HG03565 (cell line): ENCODE results near the gene PRICKLE1.
A peak's percentile ranks its signal among the peaks of the same experiment; 100 is the strongest.

Experiments
- ATAC-seq: cut with Tn5 transposase; IDR thresholded peaks from one replicate; pipeline ENCODE4 v1.9.1; 2021; ENCODE audit warnings: mild to moderate bottlenecking, moderate library complexity; ENCODE audit not compliant: unreplicated experiment

The PRICKLE1 gene

GRCh38 chr12:42462486-42462885, 127.1 kb downstream of the PRICKLE1 start:
- no peak for ATAC-seq

GRCh38 chr12:42459336-42459847, 130.2 kb downstream of the PRICKLE1 start:
- ATAC-seq: no peak

GRCh38 chr12:42458575-42458974, 131.0 kb downstream of the PRICKLE1 start:
- no peak for ATAC-seq

DNA sequence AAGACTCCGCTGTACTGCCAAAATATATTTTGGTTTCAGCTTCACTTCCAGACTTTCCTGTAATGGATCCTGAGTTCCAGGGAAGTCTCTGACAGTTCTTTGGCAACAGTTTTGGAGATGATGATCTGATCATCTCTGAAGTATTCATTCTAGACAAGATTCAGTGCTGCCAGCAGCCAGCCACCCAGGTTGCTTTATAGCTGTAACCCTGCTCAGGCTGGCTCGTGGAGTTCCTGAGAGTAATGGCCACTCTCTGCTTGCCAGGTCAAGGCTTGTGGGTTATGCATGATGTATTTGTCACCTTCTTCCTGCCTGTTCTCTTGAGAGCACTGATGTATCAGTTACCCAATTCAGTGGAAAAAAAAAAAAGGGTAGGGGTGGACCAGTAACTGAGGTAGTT, 139.3 kb downstream of the PRICKLE1 start:
- no peak for ATAC-seq

DNA sequence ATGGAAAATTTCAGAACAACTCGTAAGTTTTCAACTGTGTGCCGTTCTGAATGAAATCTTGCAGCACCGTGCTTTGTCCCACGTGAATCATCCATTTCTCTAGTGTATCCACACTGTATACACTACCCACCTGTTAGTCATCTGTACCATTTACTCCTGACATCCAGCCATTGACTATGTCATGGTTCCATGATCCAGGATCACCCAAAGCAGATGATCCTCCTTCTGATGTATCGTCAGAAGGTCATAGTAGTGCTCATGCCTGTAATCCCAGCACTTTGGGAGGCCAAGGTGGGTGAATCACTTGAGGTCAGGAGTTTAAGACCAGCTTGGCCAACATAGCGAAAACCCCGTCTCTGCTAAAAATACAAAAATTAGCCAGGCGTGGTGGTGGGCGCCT, 140.7 kb downstream of the PRICKLE1 start:
- no peak for ATAC-seq

DNA sequence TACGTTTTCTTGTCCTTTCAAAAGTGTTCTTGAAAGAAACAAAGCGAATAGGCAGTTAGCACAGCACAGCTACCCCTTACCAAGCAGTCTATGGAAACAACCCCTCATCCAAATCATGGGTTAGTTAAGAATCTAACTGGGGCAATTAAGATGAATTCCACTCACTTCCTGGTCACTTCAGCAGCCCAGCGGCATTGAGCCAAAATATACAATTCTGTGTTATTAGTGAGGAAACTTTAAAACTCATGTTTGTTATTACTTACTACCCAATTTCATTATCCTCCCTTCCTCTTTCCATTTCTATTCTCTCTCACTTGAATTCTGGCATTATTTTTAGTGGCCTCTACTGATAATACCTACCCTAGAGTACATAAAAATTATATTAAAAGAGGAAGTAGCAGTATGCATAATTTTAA, 142.2 kb downstream of the PRICKLE1 start:
- no peak for ATAC-seq

- no peak for ATAC-seq
Measured at GRCh38 chr12:42446761-42447160, 142.8 kb downstream of the PRICKLE1 start.

DNA sequence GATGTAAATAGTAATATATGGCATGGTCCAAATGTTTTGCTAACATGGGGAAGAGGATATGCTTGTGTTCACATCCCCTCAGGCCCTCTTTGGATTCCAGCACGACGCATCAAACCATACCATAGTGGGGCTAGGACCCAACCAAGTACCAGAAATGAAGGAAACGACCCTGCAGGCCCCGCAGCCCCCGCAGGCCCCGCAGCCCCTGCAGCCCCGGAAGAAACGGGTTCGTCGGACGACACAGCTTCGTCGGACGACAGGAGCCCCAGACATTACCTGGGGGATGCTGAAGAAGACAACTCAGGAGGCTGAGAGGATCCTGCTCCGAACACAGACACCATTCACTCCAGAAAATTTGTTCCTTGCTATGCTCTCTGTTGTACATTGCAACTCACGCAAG, 143.7 kb downstream of the PRICKLE1 start:
- no peak for ATAC-seq

DNA sequence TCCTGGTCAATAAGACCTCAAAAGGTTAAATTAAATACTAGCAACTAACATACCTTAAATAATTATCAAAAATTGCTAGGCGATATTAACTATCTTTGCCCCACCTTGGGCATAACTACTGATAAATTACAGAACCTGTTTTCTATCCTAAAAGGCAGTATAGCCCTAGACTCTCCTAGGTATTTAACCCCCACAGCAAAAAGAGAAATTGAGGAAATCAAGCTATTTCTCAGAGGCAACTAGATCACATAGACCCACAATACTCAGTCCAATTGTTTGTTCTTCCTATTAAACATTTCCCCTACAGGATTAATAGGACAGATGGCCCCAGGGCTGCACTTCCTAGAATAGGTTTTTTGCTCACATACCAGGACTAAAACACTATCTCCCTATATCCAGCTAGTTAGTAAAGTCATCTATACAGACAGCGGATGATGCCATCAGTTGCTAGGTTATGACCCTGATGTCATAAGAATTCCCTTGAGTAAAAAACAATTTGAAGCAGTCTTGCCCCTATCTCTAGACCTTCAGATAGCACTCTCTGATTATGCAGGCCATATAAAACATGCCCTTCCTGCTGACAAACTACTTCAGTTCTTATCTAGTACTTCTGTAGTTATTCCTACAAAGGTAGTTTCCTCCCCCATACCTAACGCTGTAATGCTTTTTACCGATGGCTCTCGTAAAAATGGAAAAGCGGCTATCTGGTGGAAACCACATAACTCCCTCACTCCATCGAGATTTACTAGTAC, 145.2 kb downstream of the PRICKLE1 start:
- ATAC-seq: no peak

DNA sequence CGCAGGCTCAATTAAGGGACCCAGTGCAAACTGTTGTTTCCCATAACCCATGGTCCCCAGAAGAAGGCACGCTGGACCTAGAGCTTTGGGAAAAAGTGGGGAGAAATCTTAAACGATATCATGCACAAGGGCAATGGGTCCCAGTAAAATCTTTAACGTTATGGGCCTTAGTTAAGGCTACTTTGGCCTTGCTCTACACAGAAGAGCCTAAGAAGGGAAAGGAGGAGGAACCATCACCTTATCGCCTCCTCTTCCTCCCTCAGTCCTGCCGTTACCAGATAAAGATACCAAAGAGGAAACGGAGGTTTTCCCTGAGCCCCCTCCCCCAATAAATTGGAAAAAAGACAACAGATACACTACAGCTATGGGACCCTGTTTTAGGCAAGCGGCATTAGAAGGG, 146.7 kb downstream of the PRICKLE1 start:
- ATAC-seq: no peak

- no peak for ATAC-seq
Measured at GRCh38 chr12:42442311-42442759, 147.2 kb downstream of the PRICKLE1 start.

- ATAC-seq: no peak
Measured at GRCh38 chr12:42440608-42441007, 148.9 kb downstream of the PRICKLE1 start.

DNA sequence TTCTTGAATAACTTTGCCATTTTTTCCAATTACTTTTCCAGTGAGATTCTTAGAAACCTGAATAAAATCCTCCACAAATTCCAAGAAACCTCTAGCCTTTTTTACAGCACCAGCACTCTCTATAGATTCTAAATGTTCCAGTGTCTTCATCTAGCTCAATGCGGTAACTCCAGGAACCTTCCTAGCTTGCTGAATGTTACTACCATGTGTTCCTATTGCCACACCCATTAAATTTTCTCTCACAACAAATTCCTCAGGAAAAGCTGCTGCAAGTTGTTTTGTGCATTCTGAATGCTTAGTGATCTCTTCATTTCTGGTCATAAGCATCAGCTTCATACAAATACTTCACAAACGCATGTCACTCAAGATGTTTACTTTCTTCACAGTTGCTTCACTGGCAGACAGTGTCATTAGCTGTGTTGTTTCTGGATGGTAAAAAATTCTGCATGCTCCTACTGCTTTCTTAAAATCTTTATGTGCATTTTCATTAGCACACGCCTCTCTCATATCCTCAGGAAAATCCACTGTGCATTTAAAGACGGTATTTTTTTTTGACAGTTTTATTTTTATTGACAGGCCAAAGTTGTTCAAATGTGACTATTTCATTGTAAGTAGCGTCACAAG, 156.9 kb downstream of the PRICKLE1 start:
- no peak for ATAC-seq

DNA sequence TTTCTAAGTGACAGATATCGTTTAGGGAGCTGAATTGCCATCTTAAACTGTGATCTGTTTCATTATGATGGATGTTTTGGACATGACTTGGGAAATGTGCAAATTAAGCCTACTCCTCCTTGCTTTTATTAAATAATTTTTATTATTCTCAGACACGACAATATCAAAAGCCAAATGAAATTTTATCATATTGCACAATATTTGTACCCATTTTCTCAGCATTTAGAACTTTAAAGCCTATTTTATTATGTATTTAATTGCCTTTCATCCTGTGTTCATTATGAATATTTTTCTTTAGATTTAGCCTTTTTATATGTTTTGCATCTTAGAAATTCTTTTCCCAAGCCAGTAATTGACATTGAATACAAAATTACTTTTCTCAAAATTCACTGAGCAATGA, 160.7 kb downstream of the PRICKLE1 start:
- ATAC-seq: no peak

DNA sequence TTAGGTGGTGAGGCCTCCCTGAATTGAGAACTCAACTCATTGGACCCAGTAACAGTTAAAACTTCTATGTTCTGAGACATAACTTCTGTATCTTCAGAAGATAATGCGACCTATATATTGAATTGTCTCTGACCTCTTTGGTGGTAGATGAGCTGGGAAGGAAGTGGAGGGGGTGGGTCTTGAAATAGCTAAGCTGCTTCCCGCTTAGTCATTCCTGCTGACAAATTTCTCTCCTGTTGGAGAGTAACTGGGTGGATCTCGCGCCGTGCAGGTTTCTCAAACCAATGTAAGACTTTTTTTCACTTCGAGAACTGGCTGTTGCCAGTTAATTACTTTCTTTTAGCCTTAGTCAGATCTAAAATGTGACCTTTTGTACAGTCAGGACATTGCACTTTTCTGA, 162.8 kb downstream of the PRICKLE1 start:
- ATAC-seq: no peak

GRCh38 chr12:42422785-42423184, 166.8 kb downstream of the PRICKLE1 start:
- ATAC-seq: peak; percentile 43

GRCh38 chr12:42421844-42422779, 167.4 kb downstream of the PRICKLE1 start:
- ATAC-seq: peak; percentile 97

- no peak for ATAC-seq
Measured at GRCh38 chr12:42420395-42420794, 169.2 kb downstream of the PRICKLE1 start.

- ATAC-seq: no peak
Measured at GRCh38 chr12:42410340-42410739, 179.2 kb downstream of the PRICKLE1 start.

DNA sequence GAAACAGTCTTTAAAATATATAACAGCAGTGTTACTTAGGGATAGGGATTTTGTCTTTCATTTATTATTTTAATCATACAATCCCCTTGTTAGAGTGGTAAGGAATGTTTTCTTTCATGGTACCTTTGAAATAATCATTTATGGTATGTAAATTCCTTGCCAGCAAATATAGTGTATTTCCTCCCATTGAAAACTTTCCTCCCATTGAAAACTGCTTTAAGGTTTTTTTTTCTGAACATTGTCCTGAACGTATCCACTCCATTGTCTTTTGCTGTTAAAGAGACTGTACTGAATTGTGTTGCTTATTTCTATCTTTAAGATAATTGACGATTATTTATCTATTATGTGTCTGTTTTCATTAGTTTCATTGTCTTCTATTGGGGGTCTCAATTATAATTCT, 180.1 kb downstream of the PRICKLE1 start:
- no peak for ATAC-seq

- ATAC-seq: no peak
Measured at GRCh38 chr12:42407306-42407705, 182.2 kb downstream of the PRICKLE1 start.
